ENCODE measurements around the gene PRKAR2A. TPM values are rescaled to one million over a fixed set of nuclear protein-coding genes. Genes with fewer than 3 reads are reported as not detected.
"Not testable (repeated sequence)": the region's sequence is repeated elsewhere in the genome, so short reads cannot be mapped to it uniquely, and the experiment has no call there.

The PRKAR2A gene
- total RNA-seq, 1 donor from 2014 or later = 47.6 TPM

GRCh38 chr3:48748754-48749153, 98.9 kb downstream of the PRKAR2A start:
- TF ChIP-seq, protein P1, sequence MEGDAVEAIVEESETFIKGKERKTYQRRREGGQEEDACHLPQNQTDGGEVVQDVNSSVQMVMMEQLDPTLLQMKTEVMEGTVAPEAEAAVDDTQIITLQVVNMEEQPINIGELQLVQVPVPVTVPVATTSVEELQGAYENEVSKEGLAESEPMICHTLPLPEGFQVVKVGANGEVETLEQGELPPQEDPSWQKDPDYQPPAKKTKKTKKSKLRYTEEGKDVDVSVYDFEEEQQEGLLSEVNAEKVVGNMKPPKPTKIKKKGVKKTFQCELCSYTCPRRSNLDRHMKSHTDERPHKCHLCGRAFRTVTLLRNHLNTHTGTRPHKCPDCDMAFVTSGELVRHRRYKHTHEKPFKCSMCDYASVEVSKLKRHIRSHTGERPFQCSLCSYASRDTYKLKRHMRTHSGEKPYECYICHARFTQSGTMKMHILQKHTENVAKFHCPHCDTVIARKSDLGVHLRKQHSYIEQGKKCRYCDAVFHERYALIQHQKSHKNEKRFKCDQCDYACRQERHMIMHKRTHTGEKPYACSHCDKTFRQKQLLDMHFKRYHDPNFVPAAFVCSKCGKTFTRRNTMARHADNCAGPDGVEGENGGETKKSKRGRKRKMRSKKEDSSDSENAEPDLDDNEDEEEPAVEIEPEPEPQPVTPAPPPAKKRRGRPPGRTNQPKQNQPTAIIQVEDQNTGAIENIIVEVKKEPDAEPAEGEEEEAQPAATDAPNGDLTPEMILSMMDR (IDR thresholded peaks at IDR 0.05) = no peak
- Histone ChIP-seq H3K4me3 (no peak overlapping the region), H3K9me3 (no peaks in the 10 kb centered on the region), H3K27ac (peak overlapping the region; percentile 30), H3K36me3 (peaks cover 52% of the 10 kb centered on the region), H3K4me1 (no peaks in the 10 kb centered on the region), H3K27me3 (no peaks in the 10 kb centered on the region)
- intact Hi-C loops (cut with DNase I) = no loop called here
- peak; percentile 92 for ATAC-seq
- no peak for DNase-seq

- TF ChIP-seq, protein P1 (IDR thresholded peaks at IDR 0.05) = no peak
- no peak overlapping the region for H3K4me3 ChIP-seq
- DNase-seq = no peak
- H3K27ac ChIP-seq = no peak overlapping the region
- no peak for ATAC-seq
- H3K9me3 ChIP-seq = no peaks in the 10 kb centered on the region
- H3K36me3 ChIP-seq = peaks cover 49% of the 10 kb centered on the region
- intact Hi-C loops (cut with DNase I) = no loop called here
- H3K27me3 ChIP-seq = no peaks in the 10 kb centered on the region
- no peaks in the 10 kb centered on the region for H3K4me1 ChIP-seq
These were observed 100.0 kb downstream of the PRKAR2A start for GRCh38 chr3:48747706-48748105.

- Histone ChIP-seq H3K36me3 (peaks cover 45% of the 10 kb centered on the region), H3K9me3 (no peaks in the 10 kb centered on the region), H3K4me3 (no peak overlapping the region), H3K4me1 (no peaks in the 10 kb centered on the region), H3K27ac (no peak overlapping the region), H3K27me3 (no peaks in the 10 kb centered on the region)
- intact Hi-C loops (cut with DNase I) = no loop called here
- ATAC-seq (no peak), DNase-seq (no peak)
- TF ChIP-seq, protein P1 (IDR thresholded peaks at IDR 0.05) = no peak
These were observed 100.6 kb downstream of the PRKAR2A start for GRCh38 chr3:48747015-48747615.

- peaks cover 18% of the 10 kb centered on the region for H3K4me1 ChIP-seq
- peaks cover 12% of the 10 kb centered on the region for H3K36me3 ChIP-seq
- H3K4me3 ChIP-seq = no peak overlapping the region
- intact Hi-C loops (cut with DNase I) = no loop called here
- ATAC-seq (no peak), DNase-seq (no peak)
- H3K9me3 ChIP-seq = no peaks in the 10 kb centered on the region
- no peak overlapping the region for H3K27ac ChIP-seq
- TF ChIP-seq, protein P1 (IDR thresholded peaks at IDR 0.05) = no peak
- H3K27me3 ChIP-seq = no peaks in the 10 kb centered on the region
These were observed 103.9 kb downstream of the PRKAR2A start for GRCh38 chr3:48743773-48744172.

DNA sequence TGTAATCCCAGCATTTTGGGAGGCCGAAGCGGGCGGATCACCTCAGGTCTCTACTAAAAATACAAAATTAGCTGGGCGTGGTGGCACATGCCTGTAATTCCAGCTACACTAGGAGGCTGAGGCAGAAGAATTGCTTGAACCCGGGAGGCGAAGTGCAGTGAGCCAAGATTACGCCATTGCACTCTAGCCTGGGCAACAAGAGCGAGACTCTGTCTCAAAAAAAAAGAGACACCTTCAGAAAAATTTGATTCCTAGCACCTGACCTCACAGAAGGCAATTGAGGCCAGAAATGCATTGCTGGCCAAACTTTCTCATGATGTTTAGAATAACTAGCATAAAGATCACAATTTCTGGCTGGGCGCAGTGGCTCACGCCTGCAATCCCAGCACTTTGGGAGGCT, 106.4 kb downstream of the PRKAR2A start:
- H3K27ac ChIP-seq; H3K36me3 ChIP-seq; intact Hi-C loops (cut with DNase I); H3K4me3 ChIP-seq; H3K27me3 ChIP-seq; ATAC-seq; H3K9me3 ChIP-seq; DNase-seq: not testable (repeated sequence)
- peaks cover 28% of the 10 kb centered on the region for H3K4me1 ChIP-seq

- peak overlapping the region; percentile 58 for H3K27ac ChIP-seq
- H3K4me3 ChIP-seq = no peak overlapping the region
- TF ChIP-seq, protein P1 (IDR thresholded peaks at IDR 0.05) = peak; percentile 91
These were observed 107.5 kb downstream of the PRKAR2A start for GRCh38 chr3:48739955-48740823.

More at GRCh38 chr3:48739955-48740823, 107.5 kb downstream of the PRKAR2A start:
- intact Hi-C loops (cut with DNase I) = no loop called here
- H3K9me3 ChIP-seq = no peaks in the 10 kb centered on the region
- ATAC-seq = peak; percentile 95
- H3K27me3 ChIP-seq = no peaks in the 10 kb centered on the region
- DNase-seq = peak; percentile 91
- H3K4me1 ChIP-seq = peaks cover 32% of the 10 kb centered on the region
- H3K36me3 ChIP-seq = no peaks in the 10 kb centered on the region

All from upper lobe of right lung (tissue), 1 donor.